Activated CD4-positive, alpha-beta T cell treated with anti-CD3 and anti-CD28 coated beads for 36 hours (primary cell): ENCODE data around the gene TSC2. TPM values are rescaled to one million over a fixed set of nuclear protein-coding genes. Genes with fewer than 3 reads are reported as not detected.
"Not testable (repeated sequence)": the region's sequence is repeated elsewhere in the genome, so short reads cannot be mapped to it uniquely, and the experiment has no call there.

Source experiments
- ATAC-seq: fragments of 200-7000 bp; cut with Tn5 transposase; one replicate; pipeline ENCODE4 v1.10.0; 2021; ENCODE audit warnings: mild to moderate bottlenecking, moderate library complexity
- CTCF ChIA-PET: fragments of 350-600 bp; sonication (Branson Sonifier 250); formaldehyde crosslinking; loops from one replicate; lab custom pipeline; 2021; ENCODE audit warnings: antibody characterized with exemption; lab: Charles Lee
- POLR2A ChIA-PET: fragments of 350-600 bp; sonication (Branson Sonifier 250); formaldehyde crosslinking; loops from one replicate; lab custom pipeline; 2021; ENCODE audit warnings: antibody characterized with exemption, inconsistent platforms; lab: Charles Lee
- DNase-seq: peaks from one replicate; pipeline ENCODE4 v3.0.0-alpha.2; 2020
- H3K27ac Mint-ChIP-seq: one replicate; pipeline ENCODE4 v1.8.0; 2021; ENCODE audit warnings: mixed read lengths
- H3K27me3 Mint-ChIP-seq: one replicate; pipeline ENCODE4 v1.8.0; 2021; ENCODE audit warnings: mixed read lengths
- H3K36me3 Mint-ChIP-seq: one replicate; pipeline ENCODE4 v1.8.0; 2021; ENCODE audit warnings: low read depth, mixed read lengths
- H3K4me1 Mint-ChIP-seq: one replicate; pipeline ENCODE4 v1.8.0; 2021; ENCODE audit warnings: mixed read lengths
- H3K4me3 Mint-ChIP-seq: one replicate; pipeline ENCODE4 v1.8.0; 2021; ENCODE audit warnings: mild to moderate bottlenecking, moderate library complexity, mixed read lengths
- H3K9me3 Mint-ChIP-seq: one replicate; pipeline ENCODE4 v1.8.0; 2021; ENCODE audit warnings: low read depth, mixed read lengths
- intact Hi-C, 2 experiments: fragments of 100-400 bp; cut with DNase I in 1 of 2; cut with micrococcal nuclease in 1 of 2; formaldehyde crosslinking; loops; one replicate each; pipeline versions ENCODE4 v1.14.2 to v1.15.1; 2022 to 2024; cut with DNase I, micrococcal nuclease
- total RNA-seq, 2 experiments: library from RNA; stranded (reverse); gene quantifications; one replicate each; pipeline ENCODE4 v1.2.3, GENCODE V29; 2021

Gene TSC2
- total RNA-seq, 2 experiments from 2014 or later = 49.6 to 72.9 TPM

GRCh38 chr16:2030036-2030435 is 17.7 kb upstream of the TSC2 start:
- DNase-seq (no peak), ATAC-seq (no peak)
- H3K9me3 Mint-ChIP-seq = no peaks in the 10 kb centered on the region
- intact Hi-C loops = no loop called here
- no peaks in the 10 kb centered on the region for H3K36me3 Mint-ChIP-seq
- ChIA-PET CTCF (no interaction called here), POLR2A (no interaction called here)
- H3K27ac Mint-ChIP-seq = no peak overlapping the region
- no peaks in the 10 kb centered on the region for H3K4me1 Mint-ChIP-seq
- H3K4me3 Mint-ChIP-seq = no peak overlapping the region
- peaks cover 7% of the 10 kb centered on the region for H3K27me3 Mint-ChIP-seq

DNA sequence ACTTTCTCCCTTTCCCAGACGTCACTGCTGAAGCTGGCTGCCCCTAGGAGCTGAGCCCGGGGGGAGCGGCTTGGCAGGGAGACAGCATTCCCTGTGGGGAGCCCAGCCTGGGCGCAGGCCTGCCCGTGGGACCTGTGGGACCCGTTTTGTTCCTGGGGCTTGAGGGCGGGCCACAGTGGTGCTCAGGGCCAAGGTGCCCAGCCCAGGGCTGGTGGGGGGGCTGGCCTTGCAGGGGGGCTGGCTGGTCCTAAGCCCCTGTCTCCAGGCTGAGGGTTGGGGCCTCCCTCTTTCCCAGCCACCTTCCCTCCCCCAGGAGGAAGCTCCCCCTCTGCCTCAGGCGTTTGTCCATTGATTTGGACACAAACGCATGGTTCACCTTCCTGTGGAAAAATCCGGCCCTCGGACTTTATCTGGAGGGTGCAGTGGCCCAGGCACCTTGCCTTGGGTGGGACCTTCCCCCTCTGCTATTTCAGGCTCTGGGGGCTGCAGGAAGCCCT is 16.7 kb upstream of the TSC2 start:
- intact Hi-C loops = no loop called here
- Mint-ChIP-seq H3K27ac (no peak overlapping the region), H3K9me3 (no peaks in the 10 kb centered on the region), H3K4me3 (no peak overlapping the region), H3K4me1 (no peaks in the 10 kb centered on the region), H3K27me3 (peaks cover 4% of the 10 kb centered on the region), H3K36me3 (no peaks in the 10 kb centered on the region)
- DNase-seq = no peak
- no peak for ATAC-seq
- POLR2A ChIA-PET = no interaction called here
- CTCF ChIA-PET = no interaction called here

DNA sequence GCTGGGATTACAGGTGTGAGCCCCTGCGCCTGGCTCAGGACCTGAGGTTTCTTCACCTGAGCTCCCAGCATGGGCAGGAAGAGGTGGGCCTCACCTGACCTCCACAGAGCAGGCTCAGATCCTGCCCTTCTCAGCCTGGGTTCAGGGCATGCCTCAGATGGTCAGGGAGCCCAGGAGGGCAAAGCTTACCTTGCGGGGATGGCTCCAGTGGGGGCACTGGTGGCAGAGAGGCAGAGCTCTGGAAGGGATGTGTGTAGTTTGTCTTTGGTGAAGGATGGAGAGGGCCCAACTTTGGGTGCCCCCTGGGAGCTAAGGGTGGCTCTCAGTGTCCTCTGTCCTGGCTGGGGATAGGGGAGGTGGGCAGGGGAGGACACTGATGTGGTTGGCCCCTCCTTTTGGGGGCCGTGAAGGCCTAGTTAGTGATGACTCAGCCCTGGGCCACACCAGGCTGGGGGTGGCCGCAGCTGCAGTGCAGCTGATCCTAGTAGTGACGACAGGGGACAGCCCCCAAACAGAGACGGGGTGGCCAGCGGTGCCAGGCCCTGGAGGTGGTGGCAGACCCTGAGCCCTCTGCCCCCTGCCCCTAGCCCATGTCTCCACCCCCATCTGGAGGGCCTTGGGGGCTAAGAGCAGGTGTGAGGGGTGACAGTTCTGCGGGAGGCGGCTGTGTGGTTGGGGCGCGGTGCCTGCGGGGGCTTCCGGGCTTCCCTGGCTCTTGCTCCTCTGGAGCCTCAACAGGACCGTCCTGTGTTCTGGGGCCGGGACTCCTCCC is 15.3 kb upstream of the TSC2 start:
- Mint-ChIP-seq H3K36me3 (no peaks in the 10 kb centered on the region), H3K4me1 (no peaks in the 10 kb centered on the region), H3K27me3 (peaks cover 3% of the 10 kb centered on the region), H3K9me3 (no peaks in the 10 kb centered on the region), H3K4me3 (no peak overlapping the region), H3K27ac (no peak overlapping the region)
- POLR2A ChIA-PET = interaction anchor here (0.6 kb wide), 1 partner anchor 89 kb away, joined by 3 read pairs; no protein-coding TSS in a partner anchor
- DNase-seq = no peak
- CTCF ChIA-PET = interaction anchor here (0.6 to 0.9 kb wide), 2 partner anchors 10 to 17 kb away, joined by 3 read pairs; no protein-coding TSS in a partner anchor
- intact Hi-C loops = no loop called here
- no peak for ATAC-seq

DNA sequence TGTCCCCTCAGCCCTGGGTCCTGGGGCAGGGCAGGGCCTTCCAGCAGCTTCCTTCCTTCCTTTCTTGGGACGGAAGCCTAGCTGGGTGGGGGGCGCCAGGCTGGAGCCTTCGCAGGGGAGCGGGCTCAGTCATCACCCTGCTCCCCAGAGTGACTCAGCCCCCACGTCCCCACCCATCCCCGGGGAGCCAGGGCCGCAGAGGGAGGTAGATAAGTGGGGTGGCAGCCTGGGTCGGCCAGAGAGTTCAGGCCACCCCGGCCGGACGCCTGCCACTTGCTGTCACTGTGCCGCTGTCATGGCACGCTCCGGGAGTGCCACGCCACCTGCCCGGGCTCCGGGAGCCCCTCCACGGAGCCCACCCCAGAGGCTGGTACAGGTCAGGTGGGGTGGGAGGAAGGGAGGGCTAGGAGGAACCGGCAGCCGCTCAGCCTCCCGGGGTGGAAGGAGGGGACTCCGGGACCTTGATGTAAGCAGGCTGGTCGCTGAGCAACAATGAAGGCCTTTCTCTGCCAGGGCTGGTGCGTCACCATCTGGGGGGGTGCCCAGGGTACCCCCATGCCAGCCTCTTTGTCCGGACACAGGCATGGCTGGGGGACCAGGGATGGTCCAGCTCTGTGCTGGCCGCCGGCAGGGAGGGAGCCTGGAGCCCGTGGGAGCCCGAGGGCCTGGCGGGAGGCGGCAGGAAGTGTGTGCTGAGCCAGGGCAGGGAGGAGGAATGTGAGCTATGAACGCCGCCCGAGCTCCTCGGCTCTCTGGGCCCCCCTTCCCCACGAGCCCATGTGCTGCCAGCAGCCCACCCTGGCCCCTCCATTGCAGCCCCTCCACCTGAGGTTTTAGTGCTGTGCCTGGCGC is 14.5 kb upstream of the TSC2 start:
- CTCF ChIA-PET = interaction anchor here (0.6 kb wide), 1 partner anchor 162 kb away, joined by 4 read pairs; no protein-coding TSS in a partner anchor
- no peaks in the 10 kb centered on the region for H3K27me3 Mint-ChIP-seq
- no peaks in the 10 kb centered on the region for H3K36me3 Mint-ChIP-seq
- H3K9me3 Mint-ChIP-seq = no peaks in the 10 kb centered on the region
- no peaks in the 10 kb centered on the region for H3K4me1 Mint-ChIP-seq
- POLR2A ChIA-PET = no interaction called here
- ATAC-seq (peak; percentile 50), DNase-seq (peak; percentile 35)
- H3K4me3 Mint-ChIP-seq = no peak overlapping the region
- H3K27ac Mint-ChIP-seq = no peak overlapping the region
- intact Hi-C loops = no loop called here

- H3K36me3 Mint-ChIP-seq, H3K27ac Mint-ChIP-seq, DNase-seq, H3K4me3 Mint-ChIP-seq, ATAC-seq, H3K4me1 Mint-ChIP-seq, intact Hi-C loops, H3K9me3 Mint-ChIP-seq, POLR2A ChIA-PET, H3K27me3 Mint-ChIP-seq: not testable (repeated sequence)
- CTCF ChIA-PET = interaction anchor here (0.6 kb wide), 1 partner anchor 161 kb away, joined by 4 read pairs; no protein-coding TSS in a partner anchor
Observed at GRCh38 chr16:2033909-2034695, 13.7 kb upstream of the TSC2 start.

DNA sequence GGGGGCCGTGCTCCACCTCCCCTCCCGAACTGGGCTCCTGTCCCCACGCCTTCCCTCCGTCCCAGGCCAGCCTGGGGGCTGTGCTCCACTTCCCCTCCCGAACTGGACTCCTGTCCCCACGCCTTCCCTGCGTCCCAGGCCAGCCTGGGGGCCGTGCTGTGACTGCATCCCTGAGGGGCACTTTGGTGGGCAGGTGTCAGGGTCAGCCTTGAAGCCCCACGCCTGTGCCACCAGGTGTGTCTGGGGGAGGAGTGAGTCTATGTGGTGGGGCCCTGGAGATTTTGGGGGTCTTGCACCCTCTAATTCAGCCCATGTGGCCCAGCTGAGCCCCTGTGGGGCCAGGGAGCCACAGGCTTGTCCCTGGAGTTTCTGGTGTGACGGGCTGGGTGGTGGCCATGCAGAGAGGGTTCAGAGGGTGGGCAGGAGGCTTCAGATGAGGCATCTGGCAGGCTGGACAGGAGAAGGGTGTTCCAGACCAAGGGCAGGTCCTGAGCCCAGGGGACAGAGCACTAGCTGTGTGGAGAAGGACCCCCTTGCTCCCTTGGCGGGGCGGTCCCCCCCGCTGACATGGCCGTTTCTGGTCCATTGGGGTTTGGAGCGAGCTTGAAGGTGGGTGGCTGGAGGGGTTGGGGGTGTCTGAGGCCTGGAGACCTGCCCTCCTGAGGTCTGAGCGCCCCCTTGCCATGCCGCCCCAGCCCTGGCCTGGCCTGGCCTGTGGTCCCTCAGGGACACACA is 12.9 kb upstream of the TSC2 start:
- intact Hi-C loops = no loop called here
- ATAC-seq = no peak
- ChIA-PET CTCF (no interaction called here), POLR2A (no interaction called here)
- H3K36me3 Mint-ChIP-seq = no peaks in the 10 kb centered on the region
- H3K4me3 Mint-ChIP-seq = no peak overlapping the region
- no peaks in the 10 kb centered on the region for H3K9me3 Mint-ChIP-seq
- no peak overlapping the region for H3K27ac Mint-ChIP-seq
- no peaks in the 10 kb centered on the region for H3K27me3 Mint-ChIP-seq
- H3K4me1 Mint-ChIP-seq = no peaks in the 10 kb centered on the region
- DNase-seq = no peak

DNA sequence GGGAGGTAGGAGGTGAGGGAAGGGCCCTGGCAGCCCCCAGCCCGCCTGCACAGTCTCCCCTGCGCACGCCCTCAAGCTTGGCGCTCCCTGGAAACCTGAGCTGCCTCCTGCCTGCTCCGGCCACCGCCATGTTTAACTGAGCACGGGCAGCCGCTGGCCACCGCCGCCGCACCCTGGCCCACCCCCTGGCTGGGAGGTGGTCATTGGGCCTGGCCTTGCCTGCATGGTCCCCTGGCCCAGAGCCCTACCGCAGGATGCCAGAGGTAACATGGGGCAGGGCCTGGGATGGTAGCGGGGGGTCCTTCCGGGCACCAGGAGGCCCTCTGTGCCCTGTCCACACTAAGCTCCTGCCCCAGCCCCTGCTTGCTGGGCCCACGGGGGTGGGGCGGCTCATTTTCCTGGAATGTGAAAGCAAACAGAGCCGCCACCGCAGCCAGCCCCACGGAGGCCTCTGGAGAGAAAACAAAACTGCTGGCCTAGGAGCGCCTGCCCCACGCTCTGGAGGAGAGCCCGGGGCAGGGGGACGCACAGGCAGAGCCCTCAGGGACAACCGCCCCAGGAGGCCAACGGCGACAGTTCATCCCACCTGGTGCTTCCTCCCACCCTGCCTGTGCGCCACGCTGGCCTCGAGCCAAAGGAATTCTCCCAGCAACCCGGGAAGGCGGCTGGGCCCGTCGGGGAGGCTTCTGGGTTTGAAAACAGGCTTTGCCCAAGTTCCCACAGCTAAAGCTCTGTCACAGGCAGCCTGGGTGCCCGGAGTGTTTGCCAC is 12.2 kb upstream of the TSC2 start:
- ATAC-seq = no peak
- Mint-ChIP-seq H3K4me3 (no peak overlapping the region), H3K27ac (no peak overlapping the region), H3K27me3 (no peaks in the 10 kb centered on the region), H3K4me1 (no peaks in the 10 kb centered on the region), H3K9me3 (no peaks in the 10 kb centered on the region), H3K36me3 (no peaks in the 10 kb centered on the region)
- ChIA-PET CTCF (no interaction called here), POLR2A (no interaction called here)
- DNase-seq = no peak
- intact Hi-C loops = no loop called here

GRCh38 chr16:2036200-2036966 is 11.4 kb upstream of the TSC2 start:
- DNase-seq (no peak), ATAC-seq (no peak)
- Mint-ChIP-seq H3K36me3 (no peaks in the 10 kb centered on the region), H3K27ac (no peak overlapping the region), H3K4me1 (no peaks in the 10 kb centered on the region), H3K27me3 (no peaks in the 10 kb centered on the region), H3K4me3 (no peak overlapping the region), H3K9me3 (no peaks in the 10 kb centered on the region)
- ChIA-PET POLR2A (no interaction called here), CTCF (interaction anchor here (0.6 kb wide), 1 partner anchor 789 kb away, joined by 3 read pairs; no protein-coding TSS in a partner anchor)
- intact Hi-C loops = no loop called here

- ChIA-PET CTCF (no interaction called here), POLR2A (no interaction called here)
- intact Hi-C loops = no loop called here
- DNase-seq = no peak
- no peaks in the 10 kb centered on the region for H3K4me1 Mint-ChIP-seq
- H3K4me3 Mint-ChIP-seq = no peak overlapping the region
- no peaks in the 10 kb centered on the region for H3K9me3 Mint-ChIP-seq
- no peak overlapping the region for H3K27ac Mint-ChIP-seq
- H3K27me3 Mint-ChIP-seq = no peaks in the 10 kb centered on the region
- no peak for ATAC-seq
- H3K36me3 Mint-ChIP-seq = no peaks in the 10 kb centered on the region
Observed at GRCh38 chr16:2037115-2037514, 10.7 kb upstream of the TSC2 start.
